GM18511 (cell line): ENCODE data around the gene CES2.

ENCODE experiments used
- ATAC-seq: cut with Tn5 transposase; IDR thresholded peaks from one replicate; pipeline ENCODE4 v1.9.1; 2021; ENCODE audit warnings: mild to moderate bottlenecking, moderate library complexity; ENCODE audit not compliant: unreplicated experiment

CES2 gene

DNA sequence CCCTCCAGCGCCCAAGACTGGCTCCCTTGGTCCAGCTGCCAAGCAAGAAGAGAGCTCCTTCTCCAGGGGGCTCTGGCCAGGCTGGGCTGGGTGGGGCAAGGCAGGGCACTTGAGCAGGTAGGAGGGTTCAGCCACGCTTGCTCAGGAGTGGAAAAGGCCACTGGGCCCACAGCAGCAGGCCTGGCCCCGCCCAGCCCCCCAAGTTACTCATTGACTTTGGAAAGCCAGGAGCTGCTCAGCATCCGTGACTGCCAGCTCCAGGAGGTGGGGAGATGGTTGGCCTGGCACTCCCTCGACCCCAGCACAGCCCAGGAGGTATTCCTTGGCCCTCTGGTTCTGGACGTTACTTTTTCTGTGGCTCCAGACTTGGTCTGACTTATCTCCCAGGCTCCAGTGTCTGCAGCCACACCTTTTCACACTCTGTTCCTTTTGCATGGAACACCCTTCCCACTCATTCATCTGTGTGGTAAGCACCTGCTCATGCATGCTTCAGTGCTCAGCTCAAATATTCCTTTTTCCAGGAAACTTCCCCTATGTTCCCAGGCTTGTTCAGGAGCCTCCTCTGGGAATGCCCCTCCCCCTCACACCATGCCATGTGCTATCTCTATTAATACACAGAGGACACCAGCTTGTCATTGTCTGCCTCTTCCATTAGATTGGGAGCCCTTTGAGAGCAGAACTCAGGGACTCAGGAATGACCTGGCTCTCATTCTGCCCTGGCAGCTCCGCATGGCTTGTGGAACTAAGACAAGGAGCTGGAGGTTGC, 16.3 kb upstream of the CES2 start, which contains the start of gene CDH16:
Gene CDH16 (minus strand): TSS at position 83 of the 766 bp plus-strand sequence. CDS start 820 bp downstream, outside the sequence.
- ATAC-seq: no peak

DNA sequence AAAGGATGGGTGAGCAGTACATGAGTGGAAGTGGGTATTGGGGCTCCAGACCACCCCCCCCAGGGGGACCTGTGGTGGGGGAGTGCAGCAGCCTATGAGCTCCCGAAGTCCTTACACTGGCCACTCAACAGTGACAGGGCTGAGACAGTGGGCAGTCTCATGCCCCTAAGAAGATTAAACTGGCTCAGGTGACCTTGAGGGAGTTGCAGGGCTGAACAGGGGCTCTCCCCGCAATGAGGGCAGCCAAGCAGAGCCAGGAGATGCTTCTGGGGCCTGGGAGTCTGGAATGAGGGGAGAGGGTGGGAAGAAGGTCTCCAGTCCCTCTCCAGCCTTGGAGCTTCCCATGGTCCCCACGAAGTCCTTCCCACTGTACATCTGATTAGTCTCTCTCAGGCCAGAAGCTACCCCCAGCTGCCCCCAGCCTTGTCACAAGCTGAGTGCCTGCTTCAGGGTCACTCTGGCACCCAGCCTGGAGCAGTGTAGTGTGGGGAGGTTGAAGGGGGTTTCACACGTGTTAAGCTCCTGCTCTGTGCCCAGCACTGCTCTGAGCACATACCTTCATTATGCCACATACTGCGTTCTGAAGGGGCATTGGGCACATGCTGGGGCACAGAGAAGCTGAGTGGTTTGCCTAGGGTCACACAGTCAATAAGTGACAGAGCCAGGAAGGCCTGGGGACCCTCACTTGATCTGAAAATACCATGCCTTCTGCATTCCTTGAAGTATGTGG, 15.6 kb upstream of the CES2 start:
- ATAC-seq: no peak

DNA sequence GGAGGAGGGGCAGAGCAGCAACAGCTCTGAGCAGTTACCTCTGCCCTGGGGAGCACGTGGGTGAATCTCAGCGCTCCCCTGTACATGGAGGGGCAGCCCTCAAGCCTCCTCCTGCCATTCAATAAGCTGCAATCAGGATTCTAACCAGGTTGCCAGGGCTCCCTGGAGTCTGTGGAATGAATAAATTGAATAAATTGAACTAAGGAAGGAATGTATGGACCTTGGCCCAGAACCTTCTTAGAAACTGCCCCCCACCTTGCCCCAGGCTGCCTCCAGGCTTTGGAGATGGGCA, 15.1 kb upstream of the CES2 start:
- ATAC-seq: no peak

DNA sequence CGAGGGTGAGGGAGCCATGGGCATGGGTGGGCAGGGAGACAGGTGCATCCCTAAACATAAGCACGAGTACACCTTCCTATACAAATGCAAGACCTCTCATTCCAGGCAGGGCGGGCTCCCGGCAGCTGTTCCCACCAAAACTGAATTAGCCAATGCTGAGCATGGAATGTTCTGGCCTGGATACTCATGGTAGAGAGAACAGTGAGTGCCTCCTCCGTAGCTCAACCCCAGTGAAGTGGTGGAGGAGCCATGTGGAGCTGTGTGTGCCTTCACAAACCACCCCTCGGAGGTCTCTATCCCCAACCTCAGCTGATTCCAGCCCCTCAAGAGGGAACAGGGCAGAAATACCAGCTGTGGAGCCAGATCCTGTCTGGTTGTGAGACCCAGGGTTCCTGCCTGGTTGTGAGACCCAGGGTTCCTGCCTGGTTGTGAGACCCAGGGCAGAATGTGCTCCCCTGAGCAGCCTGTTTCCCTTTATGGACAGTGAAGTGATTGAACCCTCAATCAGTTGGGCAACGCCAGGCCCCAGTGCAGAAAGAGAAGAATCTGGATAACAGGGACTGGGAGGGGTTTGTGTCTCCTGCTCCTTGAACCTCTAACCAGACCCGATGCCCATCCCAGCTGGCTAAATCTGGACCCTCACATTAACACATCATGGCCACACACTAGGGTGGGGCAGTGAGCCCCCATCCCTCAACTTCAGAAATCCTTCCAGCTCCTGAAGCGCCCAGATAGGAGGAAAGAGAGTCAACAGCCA, 14.2 kb upstream of the CES2 start:
- ATAC-seq: no peak

DNA sequence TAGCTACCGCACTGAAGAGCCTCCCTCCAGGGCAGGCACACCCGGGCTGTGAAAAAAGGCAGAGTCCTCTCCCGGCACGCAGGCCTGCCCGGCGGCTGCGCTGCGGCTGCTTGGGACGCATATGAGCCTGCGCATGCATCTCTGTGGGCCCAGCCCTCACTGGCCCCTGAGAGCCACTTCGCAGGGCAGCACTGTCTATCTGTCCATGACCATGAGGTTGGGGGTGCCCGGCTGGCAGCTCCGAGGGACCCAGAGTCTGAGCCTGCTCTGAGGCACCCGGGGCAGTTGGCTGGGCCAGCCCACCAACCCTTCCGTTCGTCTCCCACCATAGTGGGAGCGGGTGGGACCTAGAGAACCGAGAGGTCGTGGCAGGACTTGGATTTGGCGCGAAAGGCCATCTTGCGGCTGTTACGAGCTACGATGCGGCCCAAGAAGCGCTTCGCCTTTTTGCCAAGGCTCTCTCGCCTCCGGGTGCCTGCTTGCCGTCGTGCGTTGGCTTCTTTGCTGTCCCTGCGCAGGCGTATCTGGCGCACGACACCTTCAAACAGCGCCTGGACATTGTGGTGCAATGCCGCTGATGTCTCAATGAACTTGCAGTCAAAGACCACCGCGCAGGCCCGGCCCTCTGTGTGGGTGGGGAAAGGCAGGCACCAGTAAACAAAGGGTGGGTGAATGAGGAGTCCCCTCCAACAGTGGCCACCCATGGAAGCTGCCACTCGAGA, 13.4 kb upstream of the CES2 start:
- ATAC-seq: no peak

DNA sequence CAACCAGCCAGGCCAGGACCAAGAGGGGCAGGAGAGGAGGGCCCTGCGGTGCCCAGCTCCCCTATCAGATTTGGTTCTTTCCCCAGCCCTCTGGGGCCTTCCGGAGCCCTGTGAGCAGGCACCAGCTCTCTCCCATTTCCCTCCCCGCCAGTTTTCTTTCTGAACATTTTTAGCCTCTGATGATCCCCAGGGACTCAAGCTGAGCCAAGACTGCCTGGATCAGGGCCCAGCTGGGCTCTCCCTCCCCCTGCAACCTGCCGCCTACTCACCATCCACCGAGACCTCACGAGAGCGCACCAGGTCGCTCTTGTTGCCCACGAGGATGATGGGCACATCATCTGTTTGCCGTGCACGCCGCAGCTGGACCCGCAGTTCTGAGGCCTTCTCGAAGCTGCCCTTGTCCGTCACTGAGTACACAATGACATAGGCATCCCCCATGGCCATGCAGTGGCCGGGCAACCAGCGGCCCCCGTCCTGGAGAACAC, 12.0 kb upstream of the CES2 start:
- no peak for ATAC-seq

DNA sequence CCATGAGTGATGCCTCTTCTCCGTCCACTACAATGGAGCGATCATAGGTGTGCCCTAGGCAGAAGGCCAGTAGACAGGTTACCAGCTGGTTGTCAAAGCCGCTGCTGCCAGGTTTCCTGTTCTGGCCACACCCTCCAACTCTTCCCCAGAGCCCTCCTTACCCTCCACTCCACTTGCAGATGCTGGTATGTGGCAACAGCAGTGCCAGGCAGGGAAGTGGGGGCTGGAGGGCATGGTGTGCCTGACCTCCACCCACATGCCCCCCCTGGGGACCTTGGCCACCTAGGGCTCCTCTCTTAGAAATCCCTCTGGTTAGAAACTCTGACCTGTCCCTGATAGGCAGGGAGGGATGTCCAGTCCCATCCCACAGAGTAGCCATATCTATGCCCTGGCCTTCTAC, 11.4 kb upstream of the CES2 start:
- no peak for ATAC-seq

DNA sequence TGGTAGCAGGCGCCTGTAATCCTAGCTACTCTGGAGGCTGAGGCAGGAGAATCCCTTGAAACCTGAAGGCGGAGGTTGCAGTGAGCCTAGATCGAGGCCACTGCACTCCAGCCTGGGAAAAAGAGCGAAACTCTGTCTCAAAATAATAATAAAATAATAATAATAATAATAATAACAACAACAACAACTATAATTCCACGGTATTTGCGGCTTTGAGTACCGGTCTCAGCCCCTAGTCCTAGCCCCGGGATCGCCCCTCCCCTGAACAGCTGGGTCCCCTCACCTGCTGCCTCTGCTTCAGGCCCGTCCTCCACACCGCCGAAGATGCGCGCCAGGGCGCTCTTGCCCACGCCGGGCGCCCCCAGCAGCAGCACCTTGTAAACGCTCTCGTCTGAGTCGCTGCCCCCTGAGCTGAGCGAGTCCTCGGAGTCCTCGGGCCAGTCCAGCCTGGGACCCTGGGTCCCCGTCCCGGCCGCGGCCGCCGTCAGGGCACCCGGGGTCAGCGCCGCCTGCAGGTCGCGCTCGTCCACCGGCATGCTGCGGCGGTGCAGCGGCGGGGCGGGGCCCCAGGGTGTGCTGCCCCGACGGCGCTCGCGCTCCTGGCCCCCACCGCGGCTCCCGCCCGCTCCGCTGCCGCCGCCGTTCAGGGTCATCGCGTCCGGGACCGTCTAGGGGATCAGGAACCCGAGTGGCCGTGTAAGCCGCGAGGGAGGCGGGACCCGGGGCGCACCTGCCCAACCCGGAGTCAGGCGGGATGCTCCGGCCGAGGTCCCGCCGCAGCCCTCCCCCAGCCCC, 10.6 kb upstream of the CES2 start:
- no peak for ATAC-seq

DNA sequence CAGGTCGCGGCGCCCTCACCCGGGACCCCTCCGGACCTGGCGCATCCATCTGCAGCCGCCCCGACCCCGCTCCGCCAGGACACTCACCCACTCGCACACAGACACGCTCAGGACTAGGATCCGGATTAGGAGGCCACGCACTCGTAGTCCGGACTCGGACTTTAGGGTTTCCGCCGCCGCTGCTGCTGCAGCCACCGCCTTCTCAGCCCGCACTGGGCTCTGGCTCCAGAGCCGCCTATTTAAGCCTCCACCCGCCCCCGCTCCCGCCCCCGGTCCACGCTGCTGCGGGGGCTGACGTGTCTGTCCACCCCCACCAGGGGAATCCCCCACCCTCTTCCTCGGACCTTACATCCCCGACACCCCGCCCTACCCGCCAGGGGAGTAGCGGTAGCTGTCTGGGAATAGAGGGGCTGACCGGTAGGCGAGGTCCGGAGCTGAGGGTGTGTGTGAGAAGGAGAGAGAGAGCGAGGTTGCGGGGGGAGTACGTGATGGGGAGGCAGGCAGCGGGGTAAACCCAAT, 9.9 kb upstream of the CES2 start, which contains the start of gene RRAD:
Gene RRAD (minus strand): TSS at position 214 of the 519 bp plus-strand sequence. CDS start 356 bp downstream, outside the sequence.
- ATAC-seq: no peak

DNA sequence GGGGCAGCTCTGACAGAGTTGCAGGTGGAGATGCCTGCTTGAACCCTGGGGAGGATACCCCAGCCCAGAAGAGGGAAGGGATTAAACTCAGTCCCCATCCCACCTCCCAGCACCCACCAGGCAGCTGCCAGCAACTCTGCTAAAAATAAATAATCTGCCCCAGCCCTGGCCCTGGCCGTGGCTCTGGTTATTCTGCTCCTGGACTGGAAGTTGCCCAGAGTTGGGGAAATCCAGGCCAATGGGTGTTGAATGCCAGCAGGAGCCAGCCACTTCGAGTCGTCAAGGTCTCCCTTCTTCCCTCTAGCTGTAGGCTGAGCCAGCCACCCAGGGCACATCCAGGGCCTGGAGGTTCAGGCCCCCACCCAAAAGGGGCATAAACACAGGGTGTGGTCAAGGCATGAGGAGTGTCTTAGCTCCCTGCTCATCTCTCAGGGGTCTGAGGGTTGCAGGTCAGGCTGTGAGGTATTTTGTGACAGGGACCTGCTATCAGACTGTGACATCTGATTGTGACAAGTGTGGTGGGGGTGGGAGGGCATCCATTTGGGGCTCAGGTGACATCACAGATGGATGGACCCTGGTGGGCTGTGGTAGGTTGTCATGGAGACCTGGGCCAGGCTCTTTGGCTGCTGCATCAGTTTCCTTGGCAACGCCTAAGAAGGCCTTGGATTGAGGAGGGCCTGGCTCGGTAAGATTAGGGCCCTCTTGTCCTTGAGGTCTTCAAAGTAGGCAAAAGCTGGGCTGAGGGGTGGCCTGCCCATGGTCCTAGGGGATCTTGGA, 9.0 kb upstream of the CES2 start:
- no peak for ATAC-seq

DNA sequence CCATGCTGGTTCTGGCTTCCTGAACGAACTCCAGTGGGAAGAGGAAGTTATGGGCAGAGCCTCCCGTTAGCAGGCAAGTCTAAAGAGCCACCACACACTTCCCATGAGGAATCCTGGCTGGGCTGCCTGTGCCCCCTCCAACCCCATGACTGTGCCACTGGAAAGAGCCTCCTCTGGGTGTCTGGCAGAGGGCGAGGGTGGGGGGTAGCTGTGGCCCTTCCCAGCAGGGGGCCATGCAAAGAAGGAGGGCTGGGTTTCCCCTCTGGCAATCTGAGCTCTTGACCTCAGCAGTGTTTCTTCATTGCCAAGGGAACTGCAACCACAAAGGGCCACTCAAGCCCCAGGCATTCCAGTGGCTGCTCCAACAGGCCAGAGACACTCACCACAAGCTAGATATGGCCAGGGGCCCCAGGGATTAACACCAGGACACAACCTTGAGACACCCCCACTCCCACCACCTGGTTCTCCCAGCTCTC, 8.3 kb upstream of the CES2 start:
- peak; percentile 36 for ATAC-seq

DNA sequence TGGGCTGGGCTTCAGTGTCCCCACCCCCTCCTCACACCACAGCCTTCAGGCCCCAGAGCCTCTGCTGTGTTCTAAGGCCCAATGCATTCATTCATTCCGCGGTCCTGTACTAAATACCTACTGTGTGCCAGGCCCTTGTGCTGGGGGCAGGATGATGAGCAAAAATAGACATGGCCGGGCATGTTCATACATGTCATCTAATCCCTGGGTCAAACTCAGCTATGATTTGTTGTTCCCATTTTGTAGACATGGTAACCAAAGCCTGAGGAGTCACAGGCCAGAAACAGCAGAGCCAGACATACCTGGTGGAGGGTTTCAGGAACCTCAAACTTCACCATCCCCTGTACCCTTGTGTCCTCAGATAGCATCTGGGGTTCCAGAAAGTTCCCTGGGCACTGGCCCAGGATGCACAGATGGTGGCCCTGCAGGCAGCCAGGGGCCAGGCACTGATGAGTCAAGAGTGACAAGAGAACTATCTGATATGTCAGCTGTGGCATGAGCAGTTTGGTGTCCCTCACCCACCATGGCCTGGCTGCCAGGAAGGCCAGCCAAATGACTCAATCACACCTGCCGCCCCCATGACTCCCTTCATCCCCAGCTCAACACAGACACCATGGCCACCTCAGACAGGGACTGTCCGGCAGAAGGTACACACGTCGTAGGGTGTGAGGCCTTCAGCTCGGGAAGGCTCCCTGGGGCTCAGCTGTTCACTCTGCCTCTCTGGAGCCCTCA, 7.2 kb upstream of the CES2 start:
- ATAC-seq: no peak

DNA sequence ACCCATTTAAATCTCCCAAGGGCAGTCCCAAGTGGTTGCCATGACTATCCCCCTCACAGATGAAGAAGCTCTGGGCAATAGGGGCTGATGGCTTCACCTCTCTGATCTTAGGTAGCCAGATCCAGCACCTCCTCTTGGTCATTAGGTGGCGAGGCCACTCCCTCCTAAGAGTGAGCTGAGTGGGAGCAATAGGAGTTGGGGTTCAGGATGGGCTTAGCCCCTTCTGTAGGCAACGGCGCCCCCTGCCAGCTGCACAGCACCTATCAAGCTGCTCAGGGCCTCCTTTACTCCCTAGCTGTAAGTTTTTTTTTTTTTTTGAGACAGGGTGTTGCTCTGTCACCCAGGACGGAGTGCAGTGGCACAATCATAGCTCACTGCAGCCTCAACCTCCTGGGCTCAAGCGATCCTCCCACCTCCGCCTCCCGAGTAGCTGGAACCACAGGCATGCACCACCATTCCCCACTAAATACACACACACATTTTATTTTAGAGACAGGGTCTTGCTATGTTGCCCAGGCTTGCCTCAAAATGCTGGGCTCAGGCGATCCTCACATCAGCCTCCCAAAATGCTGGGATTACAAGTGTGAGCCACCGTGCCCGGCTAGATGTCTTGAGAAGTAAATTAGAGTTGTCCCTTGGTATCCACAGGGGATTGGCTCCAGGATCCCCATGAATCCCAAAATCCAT, 6.5 kb upstream of the CES2 start:
- ATAC-seq: no peak

DNA sequence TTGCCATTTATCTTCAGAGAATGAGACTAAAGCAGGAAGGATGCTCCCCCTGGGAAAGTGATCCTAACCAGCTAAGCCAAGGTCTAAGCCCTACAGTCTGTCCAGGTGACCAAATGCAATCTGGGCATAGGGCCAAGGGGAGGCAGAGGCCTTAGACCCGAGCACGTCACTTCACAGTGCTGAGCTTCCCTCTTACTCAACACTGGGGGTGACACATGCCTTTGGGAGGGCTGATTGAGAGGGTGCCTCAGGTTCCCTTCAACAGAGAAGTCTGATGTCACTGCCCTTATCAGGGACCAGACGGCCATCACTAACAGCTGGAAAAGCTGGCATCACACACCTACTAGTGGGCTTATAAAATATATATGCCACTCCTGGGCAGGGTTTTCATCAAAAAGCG, 5.1 kb upstream of the CES2 start:
- no peak for ATAC-seq

DNA sequence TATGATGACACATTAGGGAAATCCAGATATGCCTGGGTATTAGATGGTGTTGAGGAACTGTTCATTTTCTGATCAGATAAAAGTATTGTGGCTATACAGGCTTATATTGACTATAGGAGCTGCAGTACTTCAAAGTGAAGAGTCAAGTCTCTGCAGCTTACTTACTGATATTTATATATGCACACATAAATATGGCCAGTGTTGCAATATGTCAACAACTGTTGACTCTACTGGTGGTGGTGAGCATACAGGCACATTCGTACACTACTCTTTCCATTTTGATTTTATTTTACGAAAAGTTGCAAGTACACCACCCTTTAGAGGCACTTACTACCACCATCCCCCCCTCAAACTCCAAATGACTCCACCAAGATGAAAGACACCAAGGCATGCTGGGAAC, 3.7 kb upstream of the CES2 start:
- no peak for ATAC-seq

DNA sequence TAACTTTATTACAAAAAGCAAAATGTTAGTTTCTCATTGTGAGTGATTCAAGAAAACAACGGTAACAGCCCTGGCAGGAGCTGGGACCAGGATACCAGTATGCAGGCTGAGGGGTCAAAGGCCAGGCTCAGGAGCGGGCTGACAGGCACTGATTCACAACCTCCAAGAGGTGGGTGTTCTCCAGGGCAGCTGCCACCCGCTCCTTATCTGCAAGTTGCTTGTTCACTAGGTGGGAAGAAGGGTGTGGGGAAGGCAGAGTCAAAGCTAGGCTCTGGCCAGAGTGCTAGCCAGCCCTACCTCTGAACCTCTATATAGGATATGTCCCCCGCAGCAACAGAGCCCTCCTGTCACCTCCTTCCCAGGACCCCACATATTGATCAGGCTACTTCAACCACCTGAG, 3.2 kb upstream of the CES2 start:
- no peak for ATAC-seq

DNA sequence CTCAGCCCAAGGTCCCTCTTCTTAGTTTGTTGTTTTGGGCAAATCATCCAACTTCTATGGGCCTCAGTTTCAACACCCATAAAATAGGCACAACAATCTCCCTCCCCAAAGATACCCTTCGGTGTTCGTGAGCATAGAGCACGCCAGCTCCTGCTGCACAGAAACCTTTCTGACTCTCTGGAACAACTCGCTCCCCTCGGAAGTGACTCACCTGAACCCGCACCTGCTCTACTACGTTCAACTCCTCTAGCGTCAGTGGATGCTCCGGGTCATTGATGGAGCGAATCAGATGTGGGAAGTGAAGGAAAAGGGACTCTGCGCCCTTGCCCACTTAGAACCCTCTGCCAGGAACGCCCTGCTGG, 1.6 kb upstream of the CES2 start:
- peak; percentile 18 for ATAC-seq
